Thoracic aorta (tissue), 2 donors: Measurements from ENCODE around the gene SLC19A3. TPM values are rescaled to one million over a fixed set of nuclear protein-coding genes. Genes with fewer than 3 reads are reported as not detected.

ENCODE experiments used
- ATAC-seq: fragments of 150-250 bp; one replicate; pipeline ENCODE4 v1.8.0; 2017; ENCODE audit warnings: low read depth; ENCODE audit not compliant: insufficient number of reproducible peaks, low FRiP score
- DNase-seq: peaks from one replicate; pipeline ENCODE4 v3.0.0-alpha.2; 2020; ENCODE audit warnings: low spot score
- H3K27ac ChIP-seq, 2 donors: fragments of 200-600 bp; sonication (generic); 1 replicate in 1 of 2; 2 replicates in 1 of 2; pipeline ENCODE4 v1.5.1; 2016; ENCODE audit warnings: mild to moderate bottlenecking in 2 of 2, moderate library complexity in 2 of 2
- H3K27me3 ChIP-seq: fragments of 200-600 bp; sonication (generic); replicated peaks from 2 replicates; pipeline ENCODE4 v1.6.0; 2016; ENCODE audit warnings: mild to moderate bottlenecking; ENCODE audit not compliant: insufficient read depth
- H3K36me3 ChIP-seq: fragments of 200-600 bp; sonication (generic); one replicate; pipeline ENCODE4 v1.5.1; 2016
- H3K4me1 ChIP-seq, 2 donors: fragments of 200-600 bp; sonication (generic); 1 replicate in 1 of 2; 2 replicates in 1 of 2; pipeline versions ENCODE4 v1.5.1 to v1.6.0; 2016; ENCODE audit warnings: low read depth in 2 of 2, mild to moderate bottlenecking in 1 of 2; ENCODE audit not compliant: control insufficient read depth in 1 of 2
- H3K4me3 ChIP-seq: fragments of 200-600 bp; sonication (generic); 2 replicates; pipeline ENCODE4 v1.5.1; 2016; ENCODE audit warnings: mild to moderate bottlenecking
- H3K9me3 ChIP-seq: fragments of 200-600 bp; sonication (generic); 2 replicates; pipeline ENCODE4 v1.5.1; 2016
- total RNA-seq, 2 donors: library from RNA; depleted of rRNA; stranded (reverse); fragments of >200 nt; gene quantifications; one replicate each; pipeline versions ENCODE4 v1.1.0 to v1.2.3, GENCODE V29; 2016
- TF ChIP-seq, protein P1 (sequence below): fragments of 200-600 bp; sonication (generic); IDR thresholded peaks from one replicate; pipeline ENCODE4 v1.5.1; 2019; ENCODE audit warnings: antibody characterized with exemption

SLC19A3 gene
- 1 to 10 TPM; 3.7 to 4.9 TPM for total RNA-seq

DNA sequence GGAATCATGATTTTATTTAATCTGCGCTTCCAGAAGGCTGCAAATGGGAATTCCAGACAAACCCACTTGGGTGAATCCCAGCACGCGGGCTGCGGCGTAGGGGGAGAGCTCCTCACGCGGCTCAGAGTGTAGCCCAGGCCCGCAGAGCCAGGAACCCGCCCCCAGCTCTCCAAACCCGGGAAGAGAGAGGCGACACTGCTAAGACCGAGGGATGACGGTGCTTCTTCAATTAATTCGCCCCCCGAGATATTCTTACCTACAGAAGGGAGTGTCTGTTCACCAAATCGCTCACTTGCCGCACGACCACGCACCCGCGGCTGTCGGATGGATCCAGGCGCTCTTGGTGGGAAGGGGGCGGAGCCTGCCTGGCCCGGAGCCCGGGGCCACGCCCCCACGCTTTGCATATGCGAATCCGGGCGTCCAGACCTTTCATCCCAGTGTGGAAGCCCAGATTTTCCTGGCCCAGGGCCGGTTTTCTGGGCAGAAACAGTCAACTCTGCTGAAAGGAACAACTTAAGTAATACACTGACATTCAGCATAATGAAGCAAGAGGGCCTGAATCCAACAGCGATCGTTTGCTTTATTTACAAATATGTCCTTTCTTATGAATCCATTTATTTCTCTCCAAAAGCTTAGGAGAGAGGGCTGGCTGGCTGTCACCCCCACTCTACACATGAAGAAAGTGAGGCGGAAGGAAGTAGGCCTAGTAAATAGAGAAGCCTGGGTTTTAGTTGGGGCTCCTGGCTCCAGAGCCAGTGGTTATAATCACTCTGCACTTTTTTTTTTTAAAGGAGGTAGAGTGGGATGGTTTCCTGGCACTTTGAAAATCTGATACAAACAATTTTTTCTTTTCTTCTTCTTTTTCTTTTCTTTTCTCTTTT, at the start of gene SLC19A3:
Gene SLC19A3 (minus strand): TSS at position 342 of the 881 bp plus-strand sequence. CDS start 15,710 bp downstream, outside the sequence.
- DNase-seq: peak; percentile 51
- no peaks in the 10 kb centered on the region for H3K27me3 ChIP-seq
- peaks cover 3 to 8% of the 10 kb centered on the region in 2 donors for H3K4me1 ChIP-seq
- TF ChIP-seq, protein P1, sequence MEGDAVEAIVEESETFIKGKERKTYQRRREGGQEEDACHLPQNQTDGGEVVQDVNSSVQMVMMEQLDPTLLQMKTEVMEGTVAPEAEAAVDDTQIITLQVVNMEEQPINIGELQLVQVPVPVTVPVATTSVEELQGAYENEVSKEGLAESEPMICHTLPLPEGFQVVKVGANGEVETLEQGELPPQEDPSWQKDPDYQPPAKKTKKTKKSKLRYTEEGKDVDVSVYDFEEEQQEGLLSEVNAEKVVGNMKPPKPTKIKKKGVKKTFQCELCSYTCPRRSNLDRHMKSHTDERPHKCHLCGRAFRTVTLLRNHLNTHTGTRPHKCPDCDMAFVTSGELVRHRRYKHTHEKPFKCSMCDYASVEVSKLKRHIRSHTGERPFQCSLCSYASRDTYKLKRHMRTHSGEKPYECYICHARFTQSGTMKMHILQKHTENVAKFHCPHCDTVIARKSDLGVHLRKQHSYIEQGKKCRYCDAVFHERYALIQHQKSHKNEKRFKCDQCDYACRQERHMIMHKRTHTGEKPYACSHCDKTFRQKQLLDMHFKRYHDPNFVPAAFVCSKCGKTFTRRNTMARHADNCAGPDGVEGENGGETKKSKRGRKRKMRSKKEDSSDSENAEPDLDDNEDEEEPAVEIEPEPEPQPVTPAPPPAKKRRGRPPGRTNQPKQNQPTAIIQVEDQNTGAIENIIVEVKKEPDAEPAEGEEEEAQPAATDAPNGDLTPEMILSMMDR: no peak
- H3K36me3 ChIP-seq: no peaks in the 10 kb centered on the region
- peak within 1 kb of the TSS; percentile 10 to 65 for H3K27ac ChIP-seq
- peak; percentile 78 for ATAC-seq
- peak within 1 kb of the TSS; percentile 70 for H3K4me3 ChIP-seq
- no peaks in the 10 kb centered on the region for H3K9me3 ChIP-seq

DNA sequence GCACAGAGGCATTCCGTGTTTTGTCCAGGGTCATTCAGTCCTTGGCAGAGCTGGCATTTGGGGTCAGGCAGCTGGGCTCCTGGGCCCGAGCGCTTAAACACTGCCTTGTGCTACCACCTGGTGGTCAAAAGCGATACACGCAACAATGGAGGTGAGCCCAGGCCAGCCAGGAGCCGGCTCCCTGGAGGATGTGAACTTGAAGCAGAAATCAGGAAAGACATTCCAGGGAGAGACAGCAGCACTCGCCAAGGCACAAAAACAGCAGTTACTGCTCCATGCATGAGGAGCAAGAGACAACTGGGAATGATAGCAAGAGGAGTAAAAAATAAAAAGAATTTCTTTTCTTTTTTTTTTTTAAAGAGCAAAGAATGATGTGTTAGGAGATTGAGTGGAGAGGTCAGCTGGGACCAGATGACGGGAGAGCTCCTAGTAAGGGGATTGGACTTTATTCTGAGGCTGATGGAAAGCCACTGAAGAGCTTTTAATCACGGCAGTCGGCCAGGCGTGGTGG, 48.6 kb upstream of the SLC19A3 start:
- TF ChIP-seq, protein P1: peak; percentile 92
- H3K27me3 ChIP-seq: no peaks in the 10 kb centered on the region
- no peaks in the 10 kb centered on the region for H3K36me3 ChIP-seq
- H3K4me1 ChIP-seq: peaks cover 13 to 14% of the 10 kb centered on the region in 2 donors
- H3K9me3 ChIP-seq: no peaks in the 10 kb centered on the region
- DNase-seq: peak; percentile 40
- ATAC-seq: peak; percentile 93
- peak overlapping the region; percentile 7 for H3K4me3 ChIP-seq
- H3K27ac ChIP-seq: peak overlapping the region in 1 of 2 donors; percentile 31

DNA sequence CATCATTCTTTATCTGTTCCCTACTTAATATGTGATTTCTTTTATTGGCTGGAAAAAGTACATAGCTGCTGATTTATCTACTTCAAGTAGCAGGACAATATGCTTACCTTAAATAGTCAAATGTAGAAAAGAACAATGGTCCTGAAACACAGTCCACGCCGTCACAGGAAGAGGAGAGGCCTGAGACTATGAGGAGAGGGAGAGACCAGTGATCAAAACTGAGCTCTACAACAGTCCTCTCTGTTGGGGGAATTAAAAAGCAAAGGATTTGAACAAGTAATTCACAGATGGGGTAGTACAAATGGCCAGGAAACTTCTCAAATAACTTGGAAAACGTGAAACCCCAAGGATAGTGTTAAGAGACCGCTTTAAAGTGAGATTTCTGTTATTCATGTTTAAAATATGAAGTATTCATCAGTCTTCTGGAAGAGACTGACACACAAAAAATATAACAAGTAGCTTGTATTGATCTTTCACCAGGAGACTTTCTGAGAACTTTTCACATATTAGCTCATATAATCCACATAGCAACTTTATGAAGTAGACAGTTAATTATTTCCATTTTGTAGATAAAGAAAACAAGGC, 48.1 kb upstream of the SLC19A3 start:
- Histone ChIP-seq H3K9me3 (no peaks in the 10 kb centered on the region), H3K4me1 (peaks cover 14 to 17% of the 10 kb centered on the region in 2 donors), H3K27me3 (no peaks in the 10 kb centered on the region), H3K4me3 (peak overlapping the region; percentile 7), H3K36me3 (no peaks in the 10 kb centered on the region), H3K27ac (peak overlapping the region in 1 of 2 donors; percentile 31)
- no peak for ATAC-seq
- DNase-seq: no peak
- TF ChIP-seq, protein P1: no peak

DNA sequence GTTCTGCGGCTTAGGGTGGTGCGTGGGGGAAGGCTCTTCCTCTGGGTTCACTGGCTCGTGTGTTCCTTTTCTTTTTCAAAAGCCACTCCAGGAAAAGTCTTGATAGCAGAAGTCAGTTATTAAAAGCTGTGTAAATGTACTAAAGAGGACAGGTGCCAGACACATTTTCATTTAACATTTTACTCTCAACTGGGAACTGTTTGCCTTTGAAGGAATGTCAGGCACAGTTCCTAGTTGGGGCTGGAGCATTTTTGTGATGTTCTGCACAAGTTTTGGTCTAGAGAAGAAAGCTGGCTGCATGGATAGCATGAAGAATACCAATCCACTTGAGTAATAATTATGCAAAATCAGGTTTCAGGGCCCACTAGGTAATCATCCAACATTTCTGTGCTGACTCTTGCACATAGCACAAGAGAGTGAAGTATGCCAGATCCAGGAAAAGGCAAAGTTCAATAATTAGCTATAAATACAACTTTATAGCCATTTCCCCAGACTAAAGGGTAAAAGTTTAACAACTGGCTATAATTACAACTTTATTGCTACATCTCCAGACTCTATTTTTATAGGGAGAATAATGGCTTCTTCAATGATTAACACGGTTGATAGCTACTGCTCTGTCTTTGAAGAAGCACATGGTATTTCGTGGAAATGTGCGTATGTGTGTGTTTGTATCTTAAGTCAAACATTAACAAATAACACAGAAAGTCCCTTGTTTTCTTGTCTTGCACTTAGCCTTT, 44.1 kb upstream of the SLC19A3 start:
- no peak for ATAC-seq
- TF ChIP-seq, protein P1: no peak
- DNase-seq: no peak
- no peaks in the 10 kb centered on the region for H3K27me3 ChIP-seq
- H3K4me1 ChIP-seq: peaks cover 14 to 17% of the 10 kb centered on the region in 2 donors
- H3K27ac ChIP-seq: peak overlapping the region; percentile 5 to 28
- H3K4me3 ChIP-seq: no peak overlapping the region
- no peaks in the 10 kb centered on the region for H3K36me3 ChIP-seq
- no peaks in the 10 kb centered on the region for H3K9me3 ChIP-seq
